ENCODE data around the gene SYNE1.

GRCh38 chr6:152184573-152184916 lies 452.6 kb downstream of the SYNE1 start:
- TF ChIP-seq CTCF (IDR thresholded peaks at IDR 0.05; ENCODE audit: low read depth, low read length, missing input control), result no peak
- no peak for TF ChIP-seq EGR1 (IDR thresholded peaks at IDR 0.05; ENCODE audit: low read depth in 2 of 2)
- no peak for TF ChIP-seq REST (IDR thresholded peaks at IDR 0.05)
- no peak for TF ChIP-seq ZBTB33 (IDR thresholded peaks at IDR 0.05)
- TF ChIP-seq MAX (IDR thresholded peaks at IDR 0.05), result no peak
